Spleen (tissue), 11 donors: ENCODE data around the gene ANO3. TPM values are rescaled to one million over a fixed set of nuclear protein-coding genes. Genes with fewer than 3 reads are reported as not detected.

Experiments
- DNase-seq: peaks from one replicate; pipeline ENCODE4 v3.0.0-alpha.2; 2020
- H3K27ac ChIP-seq, 8 donors: fragments of 200-600 bp; sonication (generic) in 7 of 8; 1 replicate in 4 of 8; 2 replicates in 4 of 8; pipeline versions ENCODE4 v1.5.0 to v1.8.0; 2016 to 2021; ENCODE audit warnings: inconsistent platforms in 4 of 8, mild to moderate bottlenecking in 4 of 8, moderate library complexity in 1 of 8
- H3K27me3 ChIP-seq, 7 donors: fragments of 200-600 bp; sonication (generic) in 6 of 7; replicated peaks in 1 of 7; 1 replicate in 4 of 7; 2 replicates in 3 of 7; pipeline versions ENCODE4 v1.5.0 to v1.8.0; 2016 to 2021; ENCODE audit warnings: inconsistent platforms in 3 of 7, mild to moderate bottlenecking in 1 of 7
- H3K36me3 ChIP-seq, 6 donors: fragments of 200-600 bp; sonication (generic) in 5 of 6; 1 replicate in 4 of 6; 2 replicates in 2 of 6; pipeline versions ENCODE4 v1.5.0 to v1.8.0; 2016 to 2021; ENCODE audit warnings: inconsistent platforms in 2 of 6
- H3K4me1 ChIP-seq, 6 donors: fragments of 200-600 bp; sonication (generic) in 5 of 6; 1 replicate in 3 of 6; 2 replicates in 3 of 6; pipeline versions ENCODE4 v1.5.0 to v1.8.0; 2016 to 2021; ENCODE audit warnings: inconsistent platforms in 3 of 6
- H3K4me3 ChIP-seq, 8 donors: fragments of 200-600 bp; sonication (generic) in 7 of 8; 1 replicate in 4 of 8; 2 replicates in 4 of 8; pipeline versions ENCODE4 v1.5.0 to v1.8.0; 2016 to 2021; ENCODE audit warnings: inconsistent platforms in 4 of 8, mild to moderate bottlenecking in 4 of 8, moderate library complexity in 2 of 8
- H3K9me3 ChIP-seq, 8 donors: fragments of 200-600 bp; sonication (generic) in 7 of 8; 1 replicate in 4 of 8; 2 replicates in 4 of 8; pipeline versions ENCODE4 v1.5.0 to v1.8.0; 2016 to 2021; ENCODE audit warnings: inconsistent platforms in 4 of 8
- POLR2A ChIP-seq, 3 donors: fragments of 450-650 bp; IDR thresholded peaks; one replicate each; pipeline ENCODE4 v1.5.1; 2017; ENCODE audit warnings: antibody characterized with exemption in 3 of 3, mild to moderate bottlenecking in 1 of 3
- POLR2AphosphoS5 ChIP-seq, 3 donors: sonication (generic); formaldehyde crosslinking; IDR thresholded peaks; one replicate each; pipeline ENCODE4 v1.5.1; 2017; ENCODE audit warnings: antibody characterized with exemption in 3 of 3
- WGBS, 5 donors: extraction: QIAGEN DNeasy Blood & Tissue Kit in 3 of 5; methylation state at CpG; one replicate each; pipeline versions ENCODE4 v1.1.5 to v1.1.7; 2013 to 2018; 5-methylcytosine and 5-hydroxymethylcytosine counted together
- intact Hi-C: fragments of 100-400 bp; cut with DNase I; formaldehyde crosslinking; loops from one replicate; pipeline ENCODE4 v1.15.0; 2023; ENCODE audit warnings: low total_unique reads
- polyA plus RNA-seq, 3 donors: library from polyadenylated mRNA; stranded (reverse); fragments of 200-250 nt; gene quantifications; one replicate each; pipeline ENCODE4 v1.2.1, GENCODE V29; 2013
- total RNA-seq, 7 donors: library from RNA; depleted of rRNA in 3 of 7; stranded (reverse); fragments of >200 nt in 3 of 7; fragmentation: NEBNext Ultra II Directional in 4 of 7; extraction: Animal tissue kit (Norgen Biotek cat#: 25700) in 4 of 7; gene quantifications; one replicate each; pipeline versions ENCODE4 v1.1.0 to v1.2.1, GENCODE V29; 2016 to 2021
- TF ChIP-seq, protein P1 (sequence below), 11 experiments: fragments of 200-600 bp in 7 of 11; fragments of 450-650 bp in 4 of 11; sonication (generic) in 4 of 11; IDR thresholded peaks in 8 of 11; conservative IDR thresholded peaks in 3 of 11; 1 replicate in 7 of 11; 2 replicates in 4 of 11; pipeline versions ENCODE4 v1.4.0 to v1.8.0; 2016 to 2021; ENCODE audit warnings: antibody characterized with exemption in 11 of 11, inconsistent platforms in 4 of 11, mild to moderate bottlenecking in 1 of 11
- donor health status: healthy with polysubstance abuse.
- donor health status: DM: no; HTN: no; CAD: no; lungs with moderate emphysema.
- donor health status: DM: no; HTN: no; CAD: no.
- donor health status: Bipolar disorder and iron deficiency.
- donor health status: healthy.
- donor health status: DM: no; HTN: no; CAD: no.
- donor health status: DM: yes; HTN: yes; CAD: no.

Gene ANO3
- total and polyA plus RNA-seq, 10 donors, result 0.03 to 2.6 (median 0.26) TPM; not detected in 4

DNA sequence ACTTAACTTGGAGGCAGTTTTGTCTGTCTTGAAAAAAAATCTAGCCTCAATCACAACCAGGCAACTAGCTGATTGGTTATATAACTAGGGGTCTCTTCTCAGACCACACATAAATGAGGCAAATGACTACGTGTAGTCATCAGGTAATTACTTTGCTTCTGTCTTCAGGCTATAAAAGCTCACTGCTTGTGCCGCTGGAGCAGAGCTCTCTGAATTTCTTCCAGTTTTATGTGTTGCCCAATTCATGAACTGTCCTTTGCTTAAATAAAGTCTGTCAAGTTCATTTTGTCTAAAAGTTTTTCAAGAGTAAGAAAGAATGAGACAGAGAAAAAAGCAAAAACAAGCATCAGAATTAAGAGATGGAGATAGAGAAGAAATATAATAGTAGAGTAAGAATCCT lies 146.8 kb downstream of the ANO3 start:
- TF ChIP-seq POLR2AphosphoS5 (IDR thresholded peaks at IDR 0.05) (no peak), POLR2A (IDR thresholded peaks at IDR 0.05) (no peak)
- TF ChIP-seq, protein P1, sequence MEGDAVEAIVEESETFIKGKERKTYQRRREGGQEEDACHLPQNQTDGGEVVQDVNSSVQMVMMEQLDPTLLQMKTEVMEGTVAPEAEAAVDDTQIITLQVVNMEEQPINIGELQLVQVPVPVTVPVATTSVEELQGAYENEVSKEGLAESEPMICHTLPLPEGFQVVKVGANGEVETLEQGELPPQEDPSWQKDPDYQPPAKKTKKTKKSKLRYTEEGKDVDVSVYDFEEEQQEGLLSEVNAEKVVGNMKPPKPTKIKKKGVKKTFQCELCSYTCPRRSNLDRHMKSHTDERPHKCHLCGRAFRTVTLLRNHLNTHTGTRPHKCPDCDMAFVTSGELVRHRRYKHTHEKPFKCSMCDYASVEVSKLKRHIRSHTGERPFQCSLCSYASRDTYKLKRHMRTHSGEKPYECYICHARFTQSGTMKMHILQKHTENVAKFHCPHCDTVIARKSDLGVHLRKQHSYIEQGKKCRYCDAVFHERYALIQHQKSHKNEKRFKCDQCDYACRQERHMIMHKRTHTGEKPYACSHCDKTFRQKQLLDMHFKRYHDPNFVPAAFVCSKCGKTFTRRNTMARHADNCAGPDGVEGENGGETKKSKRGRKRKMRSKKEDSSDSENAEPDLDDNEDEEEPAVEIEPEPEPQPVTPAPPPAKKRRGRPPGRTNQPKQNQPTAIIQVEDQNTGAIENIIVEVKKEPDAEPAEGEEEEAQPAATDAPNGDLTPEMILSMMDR (IDR thresholded peaks at IDR 0.05 in 8 of 11, conservative IDR thresholded peaks at IDR 0.05 in 3 of 11), result no peak
- WGBS, 5 donors, result 64 to 78% (median 70%) methylated on average over 2 of the region's 2 CpGs
- intact Hi-C loops, result no loop called here
- no peaks in the 10 kb centered on the region for H3K27me3 ChIP-seq
- H3K4me1 ChIP-seq, result no peaks in the 10 kb centered on the region
- H3K9me3 ChIP-seq, result no peaks in the 10 kb centered on the region
- DNase-seq, result no peak
- H3K36me3 ChIP-seq, result no peaks in the 10 kb centered on the region
- no peak overlapping the region for H3K27ac ChIP-seq
- no peak overlapping the region for H3K4me3 ChIP-seq

DNA sequence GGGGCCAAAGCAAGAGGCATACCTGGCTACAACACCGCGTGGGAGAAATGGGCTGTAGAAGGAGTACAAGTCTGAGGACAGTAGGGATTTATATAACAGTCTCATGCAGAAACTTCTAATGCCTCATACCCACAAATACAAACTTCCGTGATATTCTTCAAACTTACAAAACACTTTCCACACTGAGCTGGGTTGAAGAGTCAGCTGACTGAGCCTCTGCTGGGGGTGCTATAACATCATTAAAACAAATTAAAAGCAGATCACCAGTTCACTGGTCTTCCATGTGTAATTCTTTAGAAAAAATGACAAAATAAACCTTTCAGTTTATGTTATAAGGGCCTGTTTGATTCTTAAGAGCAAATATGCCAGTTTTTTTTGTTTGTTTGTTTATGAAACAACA lies 148.1 kb downstream of the ANO3 start:
- TF ChIP-seq, protein P1 (IDR thresholded peaks at IDR 0.05 in 8 of 11, conservative IDR thresholded peaks at IDR 0.05 in 3 of 11), result no peak
- TF ChIP-seq POLR2A (IDR thresholded peaks at IDR 0.05) (no peak), POLR2AphosphoS5 (IDR thresholded peaks at IDR 0.05) (no peak)
- Histone ChIP-seq H3K36me3 (no peaks in the 10 kb centered on the region), H3K9me3 (peaks cover 0 to 11% (median 10%) of the 10 kb centered on the region in 8 donors), H3K4me1 (no peaks in the 10 kb centered on the region), H3K27me3 (no peaks in the 10 kb centered on the region), H3K4me3 (no peak overlapping the region), H3K27ac (no peak overlapping the region)
- no peak for DNase-seq
- WGBS, 5 donors, result 64 to 93% (median 83%) methylated on average over 3 of the region's 3 CpGs
- intact Hi-C loops, result no loop called here

DNA sequence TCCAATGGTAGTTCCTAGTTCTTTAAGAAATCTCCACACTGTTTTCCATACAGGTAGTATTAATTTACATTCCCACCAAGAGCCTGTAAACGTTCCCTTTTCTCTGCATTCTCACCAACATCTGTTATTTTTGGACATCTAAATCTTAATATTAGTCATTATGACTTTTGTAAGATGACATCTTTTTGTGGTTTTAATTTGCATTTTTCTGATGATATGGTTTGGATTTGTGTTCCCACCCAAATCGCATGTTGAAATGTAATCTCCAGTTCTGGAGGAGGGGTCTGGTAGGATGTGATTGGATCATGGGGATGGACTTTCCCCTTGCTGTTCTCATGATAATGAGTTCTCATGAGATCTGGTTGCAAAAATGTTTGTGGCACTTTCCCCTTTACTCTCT lies 151.2 kb downstream of the ANO3 start:
- intact Hi-C loops, result no loop called here
- H3K9me3 ChIP-seq, result peaks cover 0 to 27% (median 11%) of the 10 kb centered on the region in 8 donors
- WGBS, 5 donors, result 64 to 72% (median 67%) methylated on average over 2 of the region's 2 CpGs

GRCh38 chr11:26490546-26490945 lies 158.6 kb downstream of the ANO3 start:
- H3K4me3 ChIP-seq, result no peak overlapping the region
- H3K27me3 ChIP-seq, result no peaks in the 10 kb centered on the region
- no peaks in the 10 kb centered on the region for H3K4me1 ChIP-seq
- H3K27ac ChIP-seq, result no peak overlapping the region
- peaks cover 0 to 22% (median 0%) of the 10 kb centered on the region in 8 donors for H3K9me3 ChIP-seq
- 79 to 87% (median 83%) methylated on average over 6 of the region's 6 CpGs for WGBS, 5 donors
- intact Hi-C loops, result no loop called here
- DNase-seq, result no peak
- no peaks in the 10 kb centered on the region for H3K36me3 ChIP-seq
- TF ChIP-seq POLR2A (IDR thresholded peaks at IDR 0.05) (no peak), POLR2AphosphoS5 (IDR thresholded peaks at IDR 0.05) (no peak)
- TF ChIP-seq, protein P1 (IDR thresholded peaks at IDR 0.05 in 8 of 11, conservative IDR thresholded peaks at IDR 0.05 in 3 of 11), result no peak

More for the DNA sequence above, 151.2 kb downstream of the ANO3 start:
- H3K4me3 ChIP-seq, result no peak overlapping the region
- no peaks in the 10 kb centered on the region for H3K4me1 ChIP-seq
- no peak overlapping the region for H3K27ac ChIP-seq
- no peak for TF ChIP-seq POLR2AphosphoS5 (IDR thresholded peaks at IDR 0.05)
- no peaks in the 10 kb centered on the region for H3K36me3 ChIP-seq
- no peaks in the 10 kb centered on the region for H3K27me3 ChIP-seq
- DNase-seq, result no peak

GRCh38 chr11:26493616-26494015 lies 161.7 kb downstream of the ANO3 start:
- TF ChIP-seq POLR2A (IDR thresholded peaks at IDR 0.05), result no peak
- TF ChIP-seq, protein P1 (IDR thresholded peaks at IDR 0.05 in 8 of 11, conservative IDR thresholded peaks at IDR 0.05 in 3 of 11), result no peak
- no peak for TF ChIP-seq POLR2AphosphoS5 (IDR thresholded peaks at IDR 0.05)
- no peak overlapping the region for H3K27ac ChIP-seq
- 17 to 33% (median 27%) methylated on average over 1 of the region's 1 CpG for WGBS, 5 donors
- no peaks in the 10 kb centered on the region for H3K4me1 ChIP-seq
- no peak overlapping the region for H3K4me3 ChIP-seq
- intact Hi-C loops, result no loop called here
- H3K9me3 ChIP-seq, result peaks cover 0 to 8% (median 0%) of the 10 kb centered on the region in 8 donors
- no peaks in the 10 kb centered on the region for H3K36me3 ChIP-seq
- H3K27me3 ChIP-seq, result no peaks in the 10 kb centered on the region
- DNase-seq, result no peak
